K562 (cell line): Measurements from ENCODE around the gene CDK14. TPM values are rescaled to one million over a fixed set of nuclear protein-coding genes. Genes with fewer than 3 reads are reported as not detected.

Source experiments
- ATAC-seq: fragments of 200-7000 bp; cut with Tn5 transposase; 3 replicates; pipeline ENCODE4 v1.9.1; 2020; ENCODE audit warnings: moderate library complexity
- BruUV-seq: library from RNA; stranded (reverse); fragments of 400-500 nt; replicated peaks from 2 replicates; lab custom pipeline; 2021; lab: Mats Ljungman, UMichigan
- CTCF ChIA-PET: fragments of 300-600 bp; formaldehyde crosslinking; extraction: SDS; loops from one replicate; lab custom pipeline; 2021; ENCODE audit warnings: low intra/inter-chr PET ratio; lab: Yijun Ruan, JAX
- POLR2A ChIA-PET: fragments of 300-600, 350-650 bp; sonication (Branson Sonifier 250); formaldehyde crosslinking; extraction: SDS; loops from one replicate; lab custom pipeline; 2021; ENCODE audit warnings: antibody characterized with exemption, inconsistent platforms; lab: Yijun Ruan, JAX
- DNase-seq, 4 experiments: peaks; one replicate each; pipeline versions ENCODE4 v3.0.0 to v3.0.0-alpha.2; 2011 to 2018; ENCODE audit warnings: low spot score in 3 of 4, mixed read lengths in 3 of 4; ENCODE audit errors: extremely low read depth in 1 of 4
- FAIRE-seq: peaks from 2 replicates; lab custom pipeline; 2011; peaks lifted over from hg19 to GRCh38; lab: Jason Lieb, UNC
- H2AFZ ChIP-seq: 2 replicates; pipeline ENCODE4 v1.6.0; 2011; ENCODE audit warnings: low read depth, low read length, control low read depth, inconsistent platforms
- H3K27ac ChIP-seq: fragments of 200-600 bp; 3 replicates; pipeline ENCODE4 v1.8.0; 2011; ENCODE audit warnings: low read depth, mild to moderate bottlenecking, control low read depth, inconsistent platforms, low read length, moderate library complexity, mixed read lengths; ENCODE audit errors: extremely low read depth
- H3K27me3 ChIP-seq, 2 experiments: fragments of 300-600 bp in 1 of 2; 2 replicates in 1 of 2; 3 replicates in 1 of 2; pipeline versions ENCODE4 v1.6.0 to v1.8.0; 2011; ENCODE audit warnings: inconsistent platforms in 2 of 2, low read length in 2 of 2, mild to moderate bottlenecking in 1 of 2, mixed read lengths in 1 of 2, moderate library complexity in 1 of 2; ENCODE audit not compliant: control insufficient read depth in 2 of 2, insufficient read depth in 2 of 2
- H3K36me3 ChIP-seq: fragments of 300-600 bp; 3 replicates; pipeline ENCODE4 v1.8.0; 2011; ENCODE audit warnings: mild to moderate bottlenecking, low read length, inconsistent platforms; ENCODE audit not compliant: control insufficient read depth, insufficient read depth
- H3K4me1 ChIP-seq, 2 experiments: fragments of 200-600 bp in 1 of 2; replicated peaks in 1 of 2; 2 replicates in 1 of 2; 3 replicates in 1 of 2; pipeline versions ENCODE4 v1.5.1 to v1.8.0; 2011; ENCODE audit warnings: inconsistent platforms in 2 of 2, low read length in 2 of 2, mild to moderate bottlenecking in 1 of 2, mixed read lengths in 1 of 2, moderate library complexity in 1 of 2; ENCODE audit not compliant: control insufficient read depth in 2 of 2, insufficient read depth in 2 of 2
- H3K4me2 ChIP-seq: 2 replicates; pipeline ENCODE4 v1.6.1; 2011; ENCODE audit warnings: low read length, control low read depth, inconsistent platforms, mixed read lengths; ENCODE audit not compliant: insufficient read depth
- H3K4me3 ChIP-seq: fragments of 200-600 bp; sonication (generic), shearing (Covaris generic); 2 replicates; pipeline ENCODE4 v1.5.1; 2016; ENCODE audit warnings: control low read depth, inconsistent platforms
- H3K79me2 ChIP-seq: fragments of 200-600 bp; 3 replicates; pipeline ENCODE4 v1.8.0; 2011; ENCODE audit warnings: low read length, inconsistent platforms; ENCODE audit not compliant: control insufficient read depth, insufficient read depth
- H3K9ac ChIP-seq, 2 experiments: 2 replicates each; pipeline versions ENCODE4 v1.6.0 to v1.6.1; 2011; ENCODE audit warnings: low read depth in 2 of 2, low read length in 2 of 2, control low read depth in 1 of 2, inconsistent platforms in 1 of 2, mild to moderate bottlenecking in 1 of 2, mixed read lengths in 1 of 2; ENCODE audit not compliant: insufficient read depth in 1 of 2
- H3K9me1 ChIP-seq: one replicate; pipeline ENCODE4 v1.6.0; 2011; ENCODE audit warnings: inconsistent platforms, mild to moderate bottlenecking, low read length, moderate library complexity; ENCODE audit not compliant: control insufficient read depth, insufficient read depth
- H3K9me3 ChIP-seq: replicated peaks from 2 replicates; pipeline ENCODE4 v1.5.1; 2011; ENCODE audit warnings: low read depth, low read length, inconsistent platforms; ENCODE audit not compliant: control insufficient read depth, insufficient read depth
- H4K20me1 ChIP-seq: replicated peaks from 2 replicates; pipeline ENCODE4 v1.6.1; 2011; ENCODE audit warnings: low read length, inconsistent platforms, mixed read lengths; ENCODE audit not compliant: control insufficient read depth, insufficient read depth
- E2F3 ChIP-seq: fragments of 250-450 bp; sonication (Bioruptor Pico); IDR thresholded peaks from 2 replicates; pipeline ENCODE4 v1.4.0; 2020; ENCODE audit warnings: mild to moderate bottlenecking
- ELF1 ChIP-seq: fragments of 200-800 bp; sonication (Bioruptor generic); IDR thresholded peaks from 2 replicates; pipeline ENCODE4 v1.6.1; 2016; ENCODE audit warnings: missing genetic modification characterization, missing compliant biosample characterization
- FOXA1 ChIP-seq: fragments of 450-650 bp; IDR thresholded peaks from 2 replicates; pipeline ENCODE4 v1.6.1; 2016; ENCODE audit warnings: mild to moderate bottlenecking, borderline replicate concordance
- RAD51 ChIP-seq: fragments of 450-650 bp; IDR thresholded peaks from 2 replicates; pipeline ENCODE4 v1.7.1; 2016; ENCODE audit warnings: low read depth, mild to moderate bottlenecking, borderline replicate concordance
- ZFP36 ChIP-seq: fragments of 150-350 bp; IDR thresholded peaks from 2 replicates; pipeline ENCODE4 v1.6.1; 2018; ENCODE audit warnings: low read length, low read depth; ENCODE audit not compliant: partially characterized antibody
- ZNF184 ChIP-seq: sonication (generic); formaldehyde crosslinking; IDR thresholded peaks from 2 replicates; pipeline ENCODE4 v1.5.0; 2020; ENCODE audit warnings: missing genetic modification reagents
- WGBS: fragments of 100-300 bp; shearing (Covaris generic); methylation state at CpG from one replicate; pipeline ENCODE4 v1.1.6; 2016; ENCODE audit warnings: low coverage, mixed read lengths; ENCODE audit not compliant: insufficient coverage; ENCODE audit errors: missing lambda C conversion rate; 5-methylcytosine and 5-hydroxymethylcytosine counted together
- in situ Hi-C: fragments of 300-500 bp; cut with MboI; formaldehyde crosslinking; loops from 4 replicates; pipeline ENCODE4 v1.15.0; 2018; ENCODE audit warnings: inconsistent platforms, mixed read lengths
- intact Hi-C: fragments of 100-400 bp; cut with micrococcal nuclease; formaldehyde crosslinking; loops from 2 replicates; pipeline ENCODE4 v1.14.2; 2022
- polyA plus RNA-seq, 8 experiments: library from polyadenylated mRNA; depleted of rRNA in 4 of 8; stranded (reverse) in 5 of 8; unstranded in 3 of 8; fragments of >200 nt; fragmentation: Nextera tagmentation in 2 of 8; fragmentation: Illumina TruSeq in 1 of 8; extraction: Ambion mirVana in 2 of 8; extraction: Trizol in 1 of 8; gene quantifications; 2 replicates each; pipeline versions ENCODE4 v1.2.1 to v1.2.3, GENCODE V29; 2011 to 2014; ENCODE audit warnings: inconsistent platforms in 1 of 8, missing spikeins in 1 of 8
- total RNA-seq, 7 experiments: library from RNA; depleted of rRNA in 6 of 7; stranded (reverse); fragments of >200 nt in 6 of 7; fragmentation: Illumina TruSeq in 2 of 7; extraction: Trizol in 2 of 7; gene quantifications; 2 replicates each; pipeline versions ENCODE4 v1.2.1 to v1.2.3, GENCODE V29; 2011 to 2021; ENCODE audit warnings: low replicate concordance in 1 of 7
- TF ChIP-seq, protein P1 (sequence below): fragments of 450-650 bp; IDR thresholded peaks from 2 replicates; pipeline ENCODE4 v1.6.1; 2016; ENCODE audit warnings: mild to moderate bottlenecking, moderate library complexity
- TF ChIP-seq, protein P2 (sequence below): IDR thresholded peaks from 2 replicates; pipeline ENCODE4 v1.6.1; 2014; ENCODE audit warnings: antibody characterized with exemption

Gene CDK14
- total and polyA plus RNA-seq, 9 of the 15 experiments (the other 6 are each of a cell fraction or from before 2014, with no cell fraction given): 0.03 to 0.91 (median 0.16) TPM

DNA sequence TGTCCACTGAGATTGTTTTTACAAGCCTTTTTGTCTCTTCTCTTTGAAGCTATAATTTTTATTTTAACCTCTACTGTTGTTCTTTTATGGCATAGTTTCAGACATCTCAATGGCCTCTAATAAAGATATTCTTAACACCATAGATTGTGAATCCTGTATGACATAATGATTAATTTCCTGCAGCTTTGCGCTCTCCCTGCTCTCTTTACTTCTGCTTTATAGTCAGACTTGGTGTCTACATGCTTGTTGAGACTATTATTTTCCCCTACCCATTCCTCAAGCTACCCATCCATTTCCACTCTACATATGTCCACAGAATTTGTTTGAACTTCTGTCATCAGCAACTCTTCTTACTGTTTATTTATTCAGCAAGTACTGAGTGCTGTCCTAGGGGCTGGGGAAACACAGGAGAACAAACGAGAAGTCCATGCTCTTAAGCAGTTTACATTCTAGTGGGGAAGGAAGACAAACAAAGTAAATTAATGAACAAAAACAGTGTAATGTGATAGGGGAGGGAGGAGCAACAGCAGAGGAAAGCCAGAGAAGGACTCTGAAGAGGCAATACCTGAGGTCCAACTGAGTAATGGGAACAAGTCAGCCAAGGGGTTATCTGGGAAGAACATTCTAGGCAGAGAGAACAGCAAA lies 110.1 kb downstream of the CDK14 start:
- Histone ChIP-seq H3K27ac (no peak overlapping the region), H3K36me3 (no peaks in the 10 kb centered on the region), H3K9me1 (no peaks in the 10 kb centered on the region), H3K4me3 (no peak overlapping the region), H3K27me3 (no peaks in the 10 kb centered on the region), H4K20me1 (no peaks in the 10 kb centered on the region), H3K9me3 (no peaks in the 10 kb centered on the region), H3K79me2 (no peaks in the 10 kb centered on the region), H3K4me1 (no peaks in the 10 kb centered on the region), H3K4me2 (no peak overlapping the region), H2AFZ (no peak overlapping the region), H3K9ac (no peak overlapping the region)
- CTCF ChIA-PET: no interaction called here
- DNase-seq (no peak), FAIRE-seq (no peak), ATAC-seq (no peak)
- WGBS: 0% methylated on average over 2 of the region's 2 CpGs
- BruUV-seq: no TSS peak
- in situ Hi-C loops: no loop called here
- POLR2A ChIA-PET: no interaction called here
- intact Hi-C loops: no loop called here
- TF ChIP-seq, protein P1, sequence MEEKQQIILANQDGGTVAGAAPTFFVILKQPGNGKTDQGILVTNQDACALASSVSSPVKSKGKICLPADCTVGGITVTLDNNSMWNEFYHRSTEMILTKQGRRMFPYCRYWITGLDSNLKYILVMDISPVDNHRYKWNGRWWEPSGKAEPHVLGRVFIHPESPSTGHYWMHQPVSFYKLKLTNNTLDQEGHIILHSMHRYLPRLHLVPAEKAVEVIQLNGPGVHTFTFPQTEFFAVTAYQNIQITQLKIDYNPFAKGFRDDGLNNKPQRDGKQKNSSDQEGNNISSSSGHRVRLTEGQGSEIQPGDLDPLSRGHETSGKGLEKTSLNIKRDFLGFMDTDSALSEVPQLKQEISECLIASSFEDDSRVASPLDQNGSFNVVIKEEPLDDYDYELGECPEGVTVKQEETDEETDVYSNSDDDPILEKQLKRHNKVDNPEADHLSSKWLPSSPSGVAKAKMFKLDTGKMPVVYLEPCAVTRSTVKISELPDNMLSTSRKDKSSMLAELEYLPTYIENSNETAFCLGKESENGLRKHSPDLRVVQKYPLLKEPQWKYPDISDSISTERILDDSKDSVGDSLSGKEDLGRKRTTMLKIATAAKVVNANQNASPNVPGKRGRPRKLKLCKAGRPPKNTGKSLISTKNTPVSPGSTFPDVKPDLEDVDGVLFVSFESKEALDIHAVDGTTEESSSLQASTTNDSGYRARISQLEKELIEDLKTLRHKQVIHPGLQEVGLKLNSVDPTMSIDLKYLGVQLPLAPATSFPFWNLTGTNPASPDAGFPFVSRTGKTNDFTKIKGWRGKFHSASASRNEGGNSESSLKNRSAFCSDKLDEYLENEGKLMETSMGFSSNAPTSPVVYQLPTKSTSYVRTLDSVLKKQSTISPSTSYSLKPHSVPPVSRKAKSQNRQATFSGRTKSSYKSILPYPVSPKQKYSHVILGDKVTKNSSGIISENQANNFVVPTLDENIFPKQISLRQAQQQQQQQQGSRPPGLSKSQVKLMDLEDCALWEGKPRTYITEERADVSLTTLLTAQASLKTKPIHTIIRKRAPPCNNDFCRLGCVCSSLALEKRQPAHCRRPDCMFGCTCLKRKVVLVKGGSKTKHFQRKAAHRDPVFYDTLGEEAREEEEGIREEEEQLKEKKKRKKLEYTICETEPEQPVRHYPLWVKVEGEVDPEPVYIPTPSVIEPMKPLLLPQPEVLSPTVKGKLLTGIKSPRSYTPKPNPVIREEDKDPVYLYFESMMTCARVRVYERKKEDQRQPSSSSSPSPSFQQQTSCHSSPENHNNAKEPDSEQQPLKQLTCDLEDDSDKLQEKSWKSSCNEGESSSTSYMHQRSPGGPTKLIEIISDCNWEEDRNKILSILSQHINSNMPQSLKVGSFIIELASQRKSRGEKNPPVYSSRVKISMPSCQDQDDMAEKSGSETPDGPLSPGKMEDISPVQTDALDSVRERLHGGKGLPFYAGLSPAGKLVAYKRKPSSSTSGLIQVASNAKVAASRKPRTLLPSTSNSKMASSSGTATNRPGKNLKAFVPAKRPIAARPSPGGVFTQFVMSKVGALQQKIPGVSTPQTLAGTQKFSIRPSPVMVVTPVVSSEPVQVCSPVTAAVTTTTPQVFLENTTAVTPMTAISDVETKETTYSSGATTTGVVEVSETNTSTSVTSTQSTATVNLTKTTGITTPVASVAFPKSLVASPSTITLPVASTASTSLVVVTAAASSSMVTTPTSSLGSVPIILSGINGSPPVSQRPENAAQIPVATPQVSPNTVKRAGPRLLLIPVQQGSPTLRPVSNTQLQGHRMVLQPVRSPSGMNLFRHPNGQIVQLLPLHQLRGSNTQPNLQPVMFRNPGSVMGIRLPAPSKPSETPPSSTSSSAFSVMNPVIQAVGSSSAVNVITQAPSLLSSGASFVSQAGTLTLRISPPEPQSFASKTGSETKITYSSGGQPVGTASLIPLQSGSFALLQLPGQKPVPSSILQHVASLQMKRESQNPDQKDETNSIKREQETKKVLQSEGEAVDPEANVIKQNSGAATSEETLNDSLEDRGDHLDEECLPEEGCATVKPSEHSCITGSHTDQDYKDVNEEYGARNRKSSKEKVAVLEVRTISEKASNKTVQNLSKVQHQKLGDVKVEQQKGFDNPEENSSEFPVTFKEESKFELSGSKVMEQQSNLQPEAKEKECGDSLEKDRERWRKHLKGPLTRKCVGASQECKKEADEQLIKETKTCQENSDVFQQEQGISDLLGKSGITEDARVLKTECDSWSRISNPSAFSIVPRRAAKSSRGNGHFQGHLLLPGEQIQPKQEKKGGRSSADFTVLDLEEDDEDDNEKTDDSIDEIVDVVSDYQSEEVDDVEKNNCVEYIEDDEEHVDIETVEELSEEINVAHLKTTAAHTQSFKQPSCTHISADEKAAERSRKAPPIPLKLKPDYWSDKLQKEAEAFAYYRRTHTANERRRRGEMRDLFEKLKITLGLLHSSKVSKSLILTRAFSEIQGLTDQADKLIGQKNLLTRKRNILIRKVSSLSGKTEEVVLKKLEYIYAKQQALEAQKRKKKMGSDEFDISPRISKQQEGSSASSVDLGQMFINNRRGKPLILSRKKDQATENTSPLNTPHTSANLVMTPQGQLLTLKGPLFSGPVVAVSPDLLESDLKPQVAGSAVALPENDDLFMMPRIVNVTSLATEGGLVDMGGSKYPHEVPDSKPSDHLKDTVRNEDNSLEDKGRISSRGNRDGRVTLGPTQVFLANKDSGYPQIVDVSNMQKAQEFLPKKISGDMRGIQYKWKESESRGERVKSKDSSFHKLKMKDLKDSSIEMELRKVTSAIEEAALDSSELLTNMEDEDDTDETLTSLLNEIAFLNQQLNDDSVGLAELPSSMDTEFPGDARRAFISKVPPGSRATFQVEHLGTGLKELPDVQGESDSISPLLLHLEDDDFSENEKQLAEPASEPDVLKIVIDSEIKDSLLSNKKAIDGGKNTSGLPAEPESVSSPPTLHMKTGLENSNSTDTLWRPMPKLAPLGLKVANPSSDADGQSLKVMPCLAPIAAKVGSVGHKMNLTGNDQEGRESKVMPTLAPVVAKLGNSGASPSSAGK: no peak
- TF ChIP-seq FOXA1 (no peak), ZNF184 (no peak), RAD51 (no peak), ELF1 (tag) (no peak), ZFP36 (no peak), E2F3 (CRISPR knock-in tag) (no peak)
- TF ChIP-seq, protein P2, sequence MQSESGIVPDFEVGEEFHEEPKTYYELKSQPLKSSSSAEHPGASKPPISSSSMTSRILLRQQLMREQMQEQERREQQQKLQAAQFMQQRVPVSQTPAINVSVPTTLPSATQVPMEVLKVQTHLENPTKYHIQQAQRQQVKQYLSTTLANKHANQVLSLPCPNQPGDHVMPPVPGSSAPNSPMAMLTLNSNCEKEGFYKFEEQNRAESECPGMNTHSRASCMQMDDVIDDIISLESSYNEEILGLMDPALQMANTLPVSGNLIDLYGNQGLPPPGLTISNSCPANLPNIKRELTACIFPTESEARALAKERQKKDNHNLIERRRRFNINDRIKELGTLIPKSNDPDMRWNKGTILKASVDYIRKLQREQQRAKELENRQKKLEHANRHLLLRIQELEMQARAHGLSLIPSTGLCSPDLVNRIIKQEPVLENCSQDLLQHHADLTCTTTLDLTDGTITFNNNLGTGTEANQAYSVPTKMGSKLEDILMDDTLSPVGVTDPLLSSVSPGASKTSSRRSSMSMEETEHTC: no peak
